K562 (cell line): ENCODE measurements around the gene MARK3. TPM values are rescaled to one million over a fixed set of nuclear protein-coding genes. Genes with fewer than 3 reads are reported as not detected.

Experiments
- ARID2 ChIP-seq: fragments of 450-650 bp; IDR thresholded peaks from 2 replicates; pipeline ENCODE4 v1.6.1; 2017; ENCODE audit warnings: antibody characterized with exemption, mild to moderate bottlenecking
- CBFA2T3 ChIP-seq: fragments of 450-650 bp; IDR thresholded peaks from 2 replicates; pipeline ENCODE4 v1.6.1; 2017
- CCNT2 ChIP-seq: IDR thresholded peaks from 2 replicates; pipeline ENCODE4 v1.6.1; 2011; ENCODE audit warnings: borderline replicate concordance, low read depth, mild to moderate bottlenecking, moderate library complexity, mixed read lengths, low read length; ENCODE audit not compliant: insufficient read length; ENCODE audit errors: extremely low read depth
- CTBP1 ChIP-seq: fragments of 450-650 bp; IDR thresholded peaks from 2 replicates; pipeline ENCODE4 v1.6.1; 2016; ENCODE audit warnings: borderline replicate concordance
- DPF2 ChIP-seq: fragments of 450-650 bp; IDR thresholded peaks from 2 replicates; pipeline ENCODE4 v1.6.1; 2016
- EP300 ChIP-seq: IDR thresholded peaks from 2 replicates; pipeline ENCODE4 v1.6.1; 2012; ENCODE audit warnings: low read length, improper control_type of control experiment
- FOXA1 ChIP-seq: fragments of 450-650 bp; IDR thresholded peaks from 2 replicates; pipeline ENCODE4 v1.6.1; 2016; ENCODE audit warnings: mild to moderate bottlenecking, borderline replicate concordance
- GABPB2 ChIP-seq: fragments of 250-450 bp; sonication (Bioruptor Pico); conservative IDR thresholded peaks from 2 replicates; pipeline ENCODE4 v1.5.1; 2021; ENCODE audit warnings: mild to moderate bottlenecking
- HIVEP1 ChIP-seq: fragments of 250-450 bp; sonication (Bioruptor Pico); IDR thresholded peaks from 2 replicates; pipeline ENCODE4 v1.4.0; 2020; ENCODE audit warnings: mild to moderate bottlenecking
- JUND ChIP-seq, 2 experiments: IDR thresholded peaks; 2 replicates in 1 of 2; 3 replicates in 1 of 2; pipeline ENCODE4 v1.6.1; 2011; ENCODE audit warnings: borderline replicate concordance in 2 of 2, low read depth in 2 of 2, low read length in 2 of 2, improper control_type of control experiment in 1 of 2, missing biosample characterization in 1 of 2, missing genetic modification characterization in 1 of 2, missing genetic modification reagents in 1 of 2
- NCOR1 ChIP-seq: fragments of 450-650 bp; IDR thresholded peaks from 2 replicates; pipeline ENCODE4 v1.6.1; 2016; ENCODE audit warnings: mild to moderate bottlenecking, moderate library complexity
- PHF8 ChIP-seq: fragments of 200-600 bp; sonication (generic); IDR thresholded peaks from 2 replicates; pipeline ENCODE4 v1.6.1; 2012; ENCODE audit warnings: mixed run types, mild to moderate bottlenecking, inconsistent platforms, low read length, moderate library complexity, borderline replicate concordance
- POLR2AphosphoS5 ChIP-seq: IDR thresholded peaks from 2 replicates; pipeline ENCODE4 v1.6.1; 2011; ENCODE audit warnings: mild to moderate bottlenecking, low read depth, low read length, moderate library complexity; ENCODE audit not compliant: control insufficient read depth, insufficient read depth
- SMARCA4 ChIP-seq: fragments of 450-650 bp; IDR thresholded peaks from 2 replicates; pipeline ENCODE4 v1.6.1; 2016
- SMARCC2 ChIP-seq: fragments of 450-650 bp; IDR thresholded peaks from 2 replicates; pipeline ENCODE4 v1.6.1; 2017; ENCODE audit warnings: antibody characterized with exemption, moderate library complexity, mild to moderate bottlenecking, low read depth
- SNIP1 ChIP-seq: fragments of 450-650 bp; IDR thresholded peaks from 2 replicates; pipeline ENCODE4 v1.7.1; 2017; ENCODE audit warnings: low read depth, mild to moderate bottlenecking
- ZNF124 ChIP-seq: sonication (generic); formaldehyde crosslinking; IDR thresholded peaks from 2 replicates; pipeline ENCODE4 v1.8.1; 2022; ENCODE audit warnings: missing genetic modification reagents
- ZNF639 ChIP-seq, 2 experiments: fragments of 200-800 bp in 1 of 2; sonication (Bioruptor generic) in 1 of 2; sonication (generic) in 1 of 2; formaldehyde crosslinking in 1 of 2; IDR thresholded peaks in 1 of 2; conservative IDR thresholded peaks in 1 of 2; 2 replicates each; pipeline versions ENCODE4 v1.5.0 to v1.6.1; 2016 to 2020; ENCODE audit warnings: missing compliant biosample characterization in 1 of 2, missing genetic modification characterization in 1 of 2, missing genetic modification reagents in 1 of 2
- ZNF717 ChIP-seq: fragments of 250-450 bp; sonication (Bioruptor Pico); IDR thresholded peaks from 2 replicates; pipeline ENCODE4 v1.5.0; 2021
- ZSCAN32 ChIP-seq: fragments of 450-650 bp; formaldehyde crosslinking; IDR thresholded peaks from 2 replicates; pipeline ENCODE4 v1.4.0; 2020; ENCODE audit warnings: mild to moderate bottlenecking, moderate library complexity
- polyA plus RNA-seq, 8 experiments: library from polyadenylated mRNA; depleted of rRNA in 4 of 8; stranded (reverse) in 5 of 8; unstranded in 3 of 8; fragments of >200 nt; fragmentation: Nextera tagmentation in 2 of 8; fragmentation: Illumina TruSeq in 1 of 8; extraction: Ambion mirVana in 2 of 8; extraction: Trizol in 1 of 8; gene quantifications; 2 replicates each; pipeline versions ENCODE4 v1.2.1 to v1.2.3, GENCODE V29; 2011 to 2014; ENCODE audit warnings: inconsistent platforms in 1 of 8, missing spikeins in 1 of 8
- total RNA-seq, 7 experiments: library from RNA; depleted of rRNA in 6 of 7; stranded (reverse); fragments of >200 nt in 6 of 7; fragmentation: Illumina TruSeq in 2 of 7; extraction: Trizol in 2 of 7; gene quantifications; 2 replicates each; pipeline versions ENCODE4 v1.2.1 to v1.2.3, GENCODE V29; 2011 to 2021; ENCODE audit warnings: low replicate concordance in 1 of 7

The MARK3 gene
- total and polyA plus RNA-seq, 9 of the 15 experiments (the other 6 are each of a cell fraction or from before 2014, with no cell fraction given): 10.1 to 68.7 (median 56.3) TPM

GRCh38 chr14:103444837-103445524, 59.8 kb downstream of the MARK3 start (continued):
- no peak for TF ChIP-seq SNIP1
- TF ChIP-seq CCNT2: peak; percentile 37
- no peak for TF ChIP-seq ZNF124 (CRISPR knock-in tag)
- TF ChIP-seq ZNF639 (CRISPR knock-in tag; conservative IDR thresholded peaks at IDR 0.05 in 1 of 2, IDR thresholded peaks at IDR 0.05 in 1 of 2): no peak
- TF ChIP-seq GABPB2 (CRISPR knock-in tag): no peak
- peak; percentile 62 for TF ChIP-seq POLR2AphosphoS5
- TF ChIP-seq SMARCA4: peak; percentile 77
- peak; percentile 66 for TF ChIP-seq CTBP1
- TF ChIP-seq ZNF717 (CRISPR knock-in tag): no peak
- no peak for TF ChIP-seq ARID2
- 0 out of 2 replicates have a peak, but pooled peaks have one; percentile 15 for TF ChIP-seq FOXA1
- TF ChIP-seq CBFA2T3: peak; percentile 89
- TF ChIP-seq PHF8: no peak
- peak; percentile 84 for TF ChIP-seq DPF2
- no peak for TF ChIP-seq ZSCAN32 (CRISPR knock-in tag)
- no peak for TF ChIP-seq HIVEP1 (CRISPR knock-in tag)
- peak; percentile 69 for TF ChIP-seq NCOR1
- peak; percentile 86 for TF ChIP-seq JUND (IDR thresholded peaks at IDR 0.05; ENCODE audit: borderline replicate concordance, low read depth, low read length)
- peak; percentile 68; the same call in 1 of the 3 replicates for TF ChIP-seq JUND (tag; IDR thresholded peaks at IDR 0.05; ENCODE audit: borderline replicate concordance, low read depth, low read length)
- 0 out of 2 replicates have a peak, but pooled peaks have one; percentile 24 for TF ChIP-seq SMARCC2
- peak; percentile 77 for TF ChIP-seq EP300
